A549 (cell line): ENCODE data around the gene CALCOCO1. TPM values are rescaled to one million over a fixed set of nuclear protein-coding genes. Genes with fewer than 3 reads are reported as not detected.

Source experiments
- ATAC-seq, 2 experiments: fragments of 200-7000 bp in 1 of 2; fragments of >200 bp in 1 of 2; cut with Nextera tagmentation in 1 of 2; cut with Tn5 transposase in 1 of 2; 3 replicates each; pipeline versions ENCODE4 v1.8.0 to v1.9.1; 2018 to 2020; ENCODE audit warnings: mild to moderate bottlenecking in 1 of 2, moderate library complexity in 1 of 2
- CTCF ChIA-PET: fragments of 300-600 bp; sonication (Branson Sonifier 250); formaldehyde crosslinking; extraction: SDS; loops from one replicate; lab custom pipeline; 2021; ENCODE audit warnings: antibody characterized with exemption, inconsistent platforms; lab: Yijun Ruan, JAX
- POLR2A ChIA-PET: fragments of 350-600 bp; formaldehyde crosslinking; extraction: SDS; loops from one replicate; lab custom pipeline; 2021; ENCODE audit warnings: antibody characterized with exemption, inconsistent platforms; lab: Yijun Ruan, JAX
- DNase-seq, 2 experiments: peaks; one replicate each; pipeline versions ENCODE4 v3.0.0 to v3.0.0-alpha.2; 2011 to 2016; ENCODE audit warnings: low read depth in 1 of 2, low spot score in 1 of 2
- FAIRE-seq: peaks from 2 replicates; lab custom pipeline; 2011; peaks lifted over from hg19 to GRCh38; lab: Jason Lieb, UNC
- H3K27ac ChIP-seq, 2 experiments: fragments of >200 bp; sonication (Bioruptor Twin); formaldehyde crosslinking; 3 replicates each; pipeline ENCODE4 v1.5.1; 2016 to 2017
- H3K4me1 ChIP-seq: fragments of >200 bp; sonication (Bioruptor Twin); formaldehyde crosslinking; 3 replicates; pipeline ENCODE4 v1.6.1; 2016
- H3K4me2 ChIP-seq: fragments of >200 bp; sonication (Bioruptor Twin); formaldehyde crosslinking; 3 replicates; pipeline ENCODE4 v1.6.1; 2016
- H3K4me3 ChIP-seq: fragments of >200 bp; sonication (Bioruptor Twin); formaldehyde crosslinking; 3 replicates; pipeline ENCODE4 v1.5.1; 2016
- H3K9me3 ChIP-seq: fragments of >200 bp; sonication (Bioruptor Twin); formaldehyde crosslinking; 3 replicates; pipeline ENCODE4 v1.6.1; 2016
- BHLHE40 ChIP-seq: IDR thresholded peaks from 2 replicates; pipeline ENCODE4 v1.6.1; 2012; ENCODE audit warnings: low read depth, low read length, inconsistent platforms
- CBX8 ChIP-seq: fragments of 200-600 bp; sonication (generic); IDR thresholded peaks from 2 replicates; pipeline ENCODE4 v1.6.1; 2016
- CEBPB ChIP-seq, 2 experiments: fragments of >200 bp in 1 of 2; sonication (Bioruptor Twin) in 1 of 2; formaldehyde crosslinking in 1 of 2; IDR thresholded peaks; 2 replicates each; pipeline ENCODE4 v1.6.1; 2012 to 2016
- CHD4 ChIP-seq: fragments of 200-600 bp; sonication (generic); IDR thresholded peaks from 2 replicates; pipeline ENCODE4 v1.6.1; 2016; ENCODE audit warnings: antibody characterized with exemption, mild to moderate bottlenecking, borderline replicate concordance
- E2F6 ChIP-seq: IDR thresholded peaks from 2 replicates; pipeline ENCODE4 v1.6.1; 2012; ENCODE audit warnings: low read depth, borderline replicate concordance
- EHMT2 ChIP-seq: fragments of 200-600 bp; sonication (generic); IDR thresholded peaks from 2 replicates; pipeline ENCODE4 v1.6.1; 2016; ENCODE audit warnings: antibody characterized with exemption, low read depth, mild to moderate bottlenecking, moderate library complexity
- FOSL2 ChIP-seq, 2 experiments: fragments of 450-650 bp in 1 of 2; fragments of >200 bp in 1 of 2; sonication (Bioruptor Twin) in 1 of 2; formaldehyde crosslinking; IDR thresholded peaks; 2 replicates each; pipeline versions ENCODE4 v1.5.0 to v1.6.1; 2016 to 2020; ENCODE audit warnings: mild to moderate bottlenecking in 1 of 2, moderate library complexity in 1 of 2
- FOXS1 ChIP-seq: fragments of 250-450 bp; sonication (Bioruptor Pico); IDR thresholded peaks from 2 replicates; pipeline ENCODE4 v1.5.0; 2020; ENCODE audit warnings: mild to moderate bottlenecking, moderate library complexity
- HEYL ChIP-seq: fragments of 250-450 bp; sonication (Bioruptor Pico); IDR thresholded peaks from 2 replicates; pipeline ENCODE4 v1.8.0; 2021; ENCODE audit warnings: mild to moderate bottlenecking, moderate library complexity
- JUN ChIP-seq, 2 experiments: fragments of >200 bp; sonication (Bioruptor Twin); formaldehyde crosslinking; IDR thresholded peaks; 2 replicates in 1 of 2; 3 replicates in 1 of 2; pipeline ENCODE4 v1.6.1; 2016 to 2017
- NFE2L2 ChIP-seq: fragments of 150-350 bp; conservative IDR thresholded peaks from 2 replicates; pipeline ENCODE4 v1.6.1; 2014; ENCODE audit warnings: low read length
- POLR2AphosphoS2 ChIP-seq: conservative IDR thresholded peaks from 2 replicates; pipeline ENCODE4 v1.6.1; 2012; ENCODE audit warnings: low read length, improper control_type of control experiment, inconsistent platforms
- RARB ChIP-seq: fragments of 250-450 bp; sonication (Bioruptor Pico); IDR thresholded peaks from 2 replicates; pipeline ENCODE4 v1.8.0; 2021; ENCODE audit warnings: mild to moderate bottlenecking, moderate library complexity
- RFX5 ChIP-seq: fragments of 450-650 bp; IDR thresholded peaks from 2 replicates; pipeline ENCODE4 v1.7.1; 2014; ENCODE audit warnings: antibody characterized with exemption, mild to moderate bottlenecking, moderate library complexity
- RNF2 ChIP-seq: fragments of 200-600 bp; sonication (generic); IDR thresholded peaks from 2 replicates; pipeline ENCODE4 v1.6.1; 2016; ENCODE audit warnings: low read depth, mild to moderate bottlenecking, antibody characterized with exemption, moderate library complexity, borderline replicate concordance
- ZNF302 ChIP-seq: fragments of 250-450 bp; sonication (Bioruptor Pico); IDR thresholded peaks from 2 replicates; pipeline ENCODE4 v1.9.0; 2021; ENCODE audit warnings: inconsistent platforms, mild to moderate bottlenecking, moderate library complexity
- ZSCAN20 ChIP-seq: fragments of 250-450 bp; sonication (Bioruptor Pico); IDR thresholded peaks from 2 replicates; pipeline ENCODE4 v1.8.0; 2022; ENCODE audit warnings: mild to moderate bottlenecking, moderate library complexity
- WGBS: methylation state at CpG from one replicate; pipeline ENCODE4 v1.1.6; 2017; ENCODE audit errors: missing lambda C conversion rate; 5-methylcytosine and 5-hydroxymethylcytosine counted together
- polyA plus RNA-seq, 4 experiments: library from polyadenylated mRNA; depleted of rRNA in 3 of 4; stranded (reverse); fragments of >200 nt; fragmentation: RNase III in 1 of 4; extraction: RNeasy Plus Mini Kit Qiagen cat#74134 plus additional on column Dnase treatment in 1 of 4; gene quantifications; 2 replicates in 3 of 4; 3 replicates in 1 of 4; pipeline ENCODE4 v1.2.3, GENCODE V29; 2011 to 2017
- TF ChIP-seq, protein P1 (sequence below): IDR thresholded peaks from 2 replicates; pipeline ENCODE4 v1.6.1; 2012
- TF ChIP-seq, protein P2 (sequence below): fragments of >200 bp; sonication (Bioruptor Twin); formaldehyde crosslinking; IDR thresholded peaks from 2 replicates; pipeline ENCODE4 v1.6.1; 2016
- TF ChIP-seq, protein P3 (sequence below): fragments of 250-450 bp; sonication (Bioruptor Pico); IDR thresholded peaks from 2 replicates; pipeline ENCODE4 v1.5.0; 2021; ENCODE audit warnings: mild to moderate bottlenecking, moderate library complexity, borderline replicate concordance

The CALCOCO1 gene
- polyA plus RNA-seq, 2 of the 4 experiments (the other 2 are of a cell fraction) = 28.8 to 41.5 TPM

DNA sequence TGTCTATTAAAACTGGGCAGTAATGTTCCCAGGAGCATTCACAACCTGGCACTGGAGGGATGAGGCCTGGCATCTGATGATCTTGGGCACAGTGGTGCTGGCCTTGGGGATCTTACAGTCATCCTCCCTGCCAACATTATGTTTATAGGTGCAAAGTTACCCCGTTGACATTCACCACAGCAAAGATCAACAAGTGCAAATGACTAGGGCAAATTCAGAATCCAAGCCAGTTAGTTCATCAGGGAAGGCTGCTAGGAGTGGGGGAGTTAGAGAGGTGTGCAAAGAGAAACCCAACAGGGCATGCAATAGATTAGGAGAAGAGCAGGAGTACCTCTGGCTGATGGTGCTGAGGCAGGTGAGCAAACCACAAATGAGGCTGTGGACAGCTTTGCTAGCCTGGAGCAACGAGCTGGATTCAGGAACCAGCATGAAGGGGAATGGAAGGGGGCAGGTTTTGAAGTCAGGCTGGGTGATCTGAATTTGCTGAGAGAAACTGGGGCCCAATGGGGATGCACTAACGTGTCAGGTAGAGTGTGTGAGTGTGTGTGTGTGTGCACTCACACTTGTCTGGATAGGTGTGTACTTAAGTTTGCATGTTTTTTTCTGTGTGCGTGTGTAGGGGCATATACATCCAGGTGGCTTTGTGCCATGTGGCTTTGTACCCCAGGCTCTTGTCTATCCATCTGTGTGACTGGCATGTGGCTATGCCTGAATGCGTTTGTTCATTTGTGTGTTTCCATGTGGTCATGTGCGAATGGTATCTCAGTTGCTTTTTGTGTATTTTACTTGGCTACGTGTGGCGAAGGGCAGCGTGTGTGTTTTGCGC, 22.9 kb upstream of the CALCOCO1 start:
- no peak overlapping the region for H3K4me2 ChIP-seq
- DNase-seq = no peak
- WGBS = 77% methylated on average over 10 of the region's 10 CpGs
- TF ChIP-seq, protein P1, sequence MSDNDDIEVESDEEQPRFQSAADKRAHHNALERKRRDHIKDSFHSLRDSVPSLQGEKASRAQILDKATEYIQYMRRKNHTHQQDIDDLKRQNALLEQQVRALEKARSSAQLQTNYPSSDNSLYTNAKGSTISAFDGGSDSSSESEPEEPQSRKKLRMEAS = no peak
- TF ChIP-seq E2F6 (no peak), RNF2 (no peak), EHMT2 (no peak), CBX8 (no peak), FOSL2 (IDR thresholded peaks at IDR 0.05) (no peak), FOSL2 (CRISPR knock-in tag; IDR thresholded peaks at IDR 0.05) (no peak), NFE2L2 (no peak), HEYL (CRISPR knock-in tag) (no peak), JUN (IDR thresholded peaks at IDR 0.05) (no peak), POLR2AphosphoS2 (no peak)
- TF ChIP-seq, protein P2, sequence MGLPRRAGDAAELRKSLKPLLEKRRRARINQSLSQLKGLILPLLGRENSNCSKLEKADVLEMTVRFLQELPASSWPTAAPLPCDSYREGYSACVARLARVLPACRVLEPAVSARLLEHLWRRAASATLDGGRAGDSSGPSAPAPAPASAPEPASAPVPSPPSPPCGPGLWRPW = no peak
- TF ChIP-seq, all 56 proteins: peak for 0
- H3K9me3 ChIP-seq = no peaks in the 10 kb centered on the region
- H3K4me1 ChIP-seq = 0 out of 3 replicates have a peak, but pooled peaks cover 4% of the 10 kb centered on the region
- H3K27ac ChIP-seq = no peak overlapping the region
- H3K4me3 ChIP-seq = no peak overlapping the region
- CTCF ChIA-PET = interaction anchor here (0.6 to 12.9 kb wide), 5 partner anchors 7 to 48 kb away, joined by 3 to 199 read pairs (median 3); no protein-coding TSS in a partner anchor
- FAIRE-seq = no peak
- no peak for ATAC-seq
- POLR2A ChIA-PET = no interaction called here

DNA sequence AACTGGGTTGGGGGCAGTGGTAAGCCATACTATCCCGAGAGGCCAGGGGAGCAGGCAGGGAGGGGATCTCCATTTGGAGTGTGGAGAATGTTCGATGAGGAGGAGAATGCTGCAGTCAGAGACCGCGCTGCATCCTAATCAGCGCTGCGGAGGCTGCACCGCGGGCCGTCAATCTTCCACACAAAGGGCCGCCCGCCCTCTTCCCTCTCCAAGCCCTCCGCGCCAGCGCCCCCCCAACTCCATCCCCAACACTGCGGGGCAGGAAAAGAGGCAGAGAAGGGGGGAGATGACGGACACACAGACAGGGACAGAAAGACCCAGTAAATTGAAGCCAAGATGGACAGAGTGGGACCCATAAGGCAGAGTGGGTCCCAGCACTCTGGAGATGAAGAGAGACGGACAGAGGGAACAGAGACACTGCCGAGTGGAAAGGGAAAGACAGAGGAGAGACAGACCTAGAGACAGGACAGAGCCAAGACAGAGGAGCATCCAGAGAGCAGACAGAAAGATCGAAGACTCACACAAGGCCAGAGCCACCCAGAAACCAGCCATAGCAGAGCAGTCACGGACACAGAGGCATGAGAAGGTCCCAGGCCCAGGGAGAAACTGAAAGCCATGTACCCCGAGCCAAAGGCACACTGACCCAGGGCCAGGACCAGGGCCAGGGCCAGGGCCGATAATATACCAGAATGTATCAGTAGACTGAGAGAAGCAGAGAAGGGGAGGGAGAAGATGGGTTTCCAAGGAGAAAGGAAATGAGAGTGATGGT, 21.0 kb upstream of the CALCOCO1 start:
- H3K27ac ChIP-seq = no peak overlapping the region
- ATAC-seq = no peak
- no peak overlapping the region for H3K4me3 ChIP-seq
- no peak for FAIRE-seq
- no peaks in the 10 kb centered on the region for H3K9me3 ChIP-seq
- H3K4me1 ChIP-seq = no peaks in the 10 kb centered on the region
- DNase-seq = no peak
- ChIA-PET CTCF (interaction anchor here (0.8 to 24.8 kb wide), 15 partner anchors 8 to 489 kb away, joined by 3 to 833 read pairs (median 11); partner anchors contain the start of genes CALCOCO1, CISTR and HOXC10), POLR2A (no interaction called here)
- H3K4me2 ChIP-seq = no peak overlapping the region
- WGBS = 57% methylated on average over 22 of the region's 22 CpGs
- TF ChIP-seq FOXS1 = no peak
- TF ChIP-seq, protein P2 = no peak
- TF ChIP-seq, protein P3, sequence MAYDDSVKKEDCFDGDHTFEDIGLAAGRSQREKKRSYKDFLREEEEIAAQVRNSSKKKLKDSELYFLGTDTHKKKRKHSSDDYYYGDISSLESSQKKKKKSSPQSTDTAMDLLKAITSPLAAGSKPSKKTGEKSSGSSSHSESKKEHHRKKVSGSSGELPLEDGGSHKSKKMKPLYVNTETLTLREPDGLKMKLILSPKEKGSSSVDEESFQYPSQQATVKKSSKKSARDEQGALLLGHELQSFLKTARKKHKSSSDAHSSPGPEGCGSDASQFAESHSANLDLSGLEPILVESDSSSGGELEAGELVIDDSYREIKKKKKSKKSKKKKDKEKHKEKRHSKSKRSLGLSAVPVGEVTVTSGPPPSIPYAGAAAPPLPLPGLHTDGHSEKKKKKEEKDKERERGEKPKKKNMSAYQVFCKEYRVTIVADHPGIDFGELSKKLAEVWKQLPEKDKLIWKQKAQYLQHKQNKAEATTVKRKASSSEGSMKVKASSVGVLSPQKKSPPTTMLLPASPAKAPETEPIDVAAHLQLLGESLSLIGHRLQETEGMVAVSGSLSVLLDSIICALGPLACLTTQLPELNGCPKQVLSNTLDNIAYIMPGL (CRISPR knock-in tag) = no peak
- no peak for TF ChIP-seq CEBPB (IDR thresholded peaks at IDR 0.05)
- TF ChIP-seq BHLHE40 = no peak
- TF ChIP-seq ZNF302 (CRISPR knock-in tag) = no peak
- TF ChIP-seq RFX5 = no peak
- TF ChIP-seq ZSCAN20 (CRISPR knock-in tag) = no peak
- no peak for TF ChIP-seq CHD4
- TF ChIP-seq RARB (CRISPR knock-in tag) = no peak
